IPS-20b (cell line): ENCODE measurements around the gene ACAP1.

Experiments used
- H3K27ac ChIP-seq: one replicate; pipeline ENCODE4 v1.5.1; 2013; ENCODE audit warnings: low read length
- H3K27me3 ChIP-seq: 2 replicates; pipeline ENCODE4 v1.6.1; 2013; ENCODE audit warnings: mild to moderate bottlenecking, low read length, inconsistent platforms; ENCODE audit not compliant: insufficient read depth
- H3K36me3 ChIP-seq: 2 replicates; pipeline ENCODE4 v1.6.1; 2013; ENCODE audit warnings: low read depth, mild to moderate bottlenecking, inconsistent platforms, low read length, moderate library complexity; ENCODE audit not compliant: insufficient read depth
- H3K4me1 ChIP-seq: 2 replicates; pipeline ENCODE4 v1.6.1; 2013; ENCODE audit warnings: mild to moderate bottlenecking, control low read depth, inconsistent platforms, low read length, moderate library complexity; ENCODE audit not compliant: insufficient read depth
- H3K4me3 ChIP-seq: 2 replicates; pipeline ENCODE4 v1.5.1; 2013; ENCODE audit warnings: mild to moderate bottlenecking, low read length, inconsistent platforms
- H3K9ac ChIP-seq: 2 replicates; pipeline ENCODE4 v1.6.1; 2013; ENCODE audit warnings: low read depth, mild to moderate bottlenecking, inconsistent platforms, low read length, moderate library complexity
- H3K9me3 ChIP-seq: 2 replicates; pipeline ENCODE4 v1.6.1; 2013; ENCODE audit warnings: mild to moderate bottlenecking, low read depth, low read length, inconsistent platforms; ENCODE audit not compliant: insufficient read depth

The ACAP1 gene

GRCh38 chr17:7351665-7352502, 15.6 kb downstream of the ACAP1 start, which contains the start of gene KCTD11:
KCTD11 (plus strand) TSS chr17:7352162.
- H3K27ac ChIP-seq, result no peak within 1 kb of the TSS
- H3K4me1 ChIP-seq, result peaks cover 22% of the 10 kb centered on the region
- no peaks in the 10 kb centered on the region for H3K36me3 ChIP-seq
- H3K27me3 ChIP-seq, result peaks cover 17% of the 10 kb centered on the region
- no peaks in the 10 kb centered on the region for H3K9me3 ChIP-seq
- peak within 1 kb of the TSS; percentile 80 for H3K9ac ChIP-seq
- peak within 1 kb of the TSS; percentile 82 for H3K4me3 ChIP-seq

GRCh38 chr17:7352503-7352889, 16.2 kb downstream of the ACAP1 start:
- Histone ChIP-seq H3K4me1 (peaks cover 22% of the 10 kb centered on the region), H3K36me3 (no peaks in the 10 kb centered on the region), H3K27ac (no peak overlapping the region), H3K27me3 (peaks cover 17% of the 10 kb centered on the region), H3K9ac (peak overlapping the region; percentile 80), H3K9me3 (no peaks in the 10 kb centered on the region), H3K4me3 (peak overlapping the region; percentile 82)

GRCh38 chr17:7352910-7353635, 16.7 kb downstream of the ACAP1 start:
- Histone ChIP-seq H3K27ac (no peak overlapping the region), H3K4me1 (peaks cover 22% of the 10 kb centered on the region), H3K9ac (no peak overlapping the region)

GRCh38 chr17:7354262-7354843, 18.0 kb downstream of the ACAP1 start:
- H3K27ac ChIP-seq, result no peak overlapping the region
- H3K27me3 ChIP-seq, result peaks cover 17% of the 10 kb centered on the region
- H3K4me3 ChIP-seq, result no peak overlapping the region
- H3K9ac ChIP-seq, result no peak overlapping the region
- no peaks in the 10 kb centered on the region for H3K36me3 ChIP-seq
- peaks cover 21% of the 10 kb centered on the region for H3K4me1 ChIP-seq
- no peaks in the 10 kb centered on the region for H3K9me3 ChIP-seq

More at GRCh38 chr17:7352910-7353635, 16.7 kb downstream of the ACAP1 start:
- Histone ChIP-seq H3K27me3 (peaks cover 17% of the 10 kb centered on the region), H3K4me3 (peak overlapping the region; percentile 82; the same call in 1 of the 2 replicates), H3K36me3 (no peaks in the 10 kb centered on the region), H3K9me3 (no peaks in the 10 kb centered on the region)

- H3K27me3 ChIP-seq, result peaks cover 17% of the 10 kb centered on the region
- H3K9me3 ChIP-seq, result no peaks in the 10 kb centered on the region
- no peak within 1 kb of the TSS for H3K9ac ChIP-seq
- peaks cover 15% of the 10 kb centered on the region for H3K4me1 ChIP-seq
- H3K36me3 ChIP-seq, result no peaks in the 10 kb centered on the region
- H3K4me3 ChIP-seq, result peak within 1 kb of the TSS; percentile 58; the same call in 1 of the 2 replicates
- no peak within 1 kb of the TSS for H3K27ac ChIP-seq
Measured at GRCh38 chr17:7355053-7355452, 18.7 kb downstream of the ACAP1 start, which contains the start of gene TMEM95. TMEM95 (plus strand) TSS chr17:7355156; CDS start chr17:7355205, 49 bp downstream.

GRCh38 chr17:7355573-7355972, 19.2 kb downstream of the ACAP1 start:
- H3K4me3 ChIP-seq, result peak overlapping the region; percentile 58; the same call in 1 of the 2 replicates
- H3K36me3 ChIP-seq, result no peaks in the 10 kb centered on the region
- H3K27ac ChIP-seq, result no peak overlapping the region
- peaks cover 15% of the 10 kb centered on the region for H3K4me1 ChIP-seq
- H3K9ac ChIP-seq, result no peak overlapping the region
- H3K9me3 ChIP-seq, result no peaks in the 10 kb centered on the region
- peaks cover 15% of the 10 kb centered on the region for H3K27me3 ChIP-seq

- no peak overlapping the region for H3K9ac ChIP-seq
- peak overlapping the region; percentile 58; the same call in 1 of the 2 replicates for H3K4me3 ChIP-seq
- no peak overlapping the region for H3K27ac ChIP-seq
- peaks cover 15% of the 10 kb centered on the region for H3K4me1 ChIP-seq
- H3K9me3 ChIP-seq, result no peaks in the 10 kb centered on the region
- H3K27me3 ChIP-seq, result peaks cover 9% of the 10 kb centered on the region
- no peaks in the 10 kb centered on the region for H3K36me3 ChIP-seq
Measured at GRCh38 chr17:7356072-7356549, 19.8 kb downstream of the ACAP1 start.

GRCh38 chr17:7356756-7357155, 20.4 kb downstream of the ACAP1 start:
- Histone ChIP-seq H3K9me3 (no peaks in the 10 kb centered on the region), H3K27ac (no peak overlapping the region), H3K4me1 (peaks cover 15% of the 10 kb centered on the region), H3K4me3 (no peak overlapping the region), H3K9ac (no peak overlapping the region), H3K36me3 (no peaks in the 10 kb centered on the region), H3K27me3 (peaks cover 8% of the 10 kb centered on the region; the same call in 1 of the 2 replicates)

GRCh38 chr17:7357381-7357780, 21.1 kb downstream of the ACAP1 start:
- Histone ChIP-seq H3K9ac (no peak overlapping the region), H3K4me3 (no peak overlapping the region), H3K36me3 (no peaks in the 10 kb centered on the region), H3K27ac (no peak overlapping the region), H3K27me3 (peaks cover 8% of the 10 kb centered on the region; the same call in 1 of the 2 replicates), H3K9me3 (no peaks in the 10 kb centered on the region), H3K4me1 (peaks cover 15% of the 10 kb centered on the region)

- Histone ChIP-seq H3K9ac (no peak overlapping the region), H3K27ac (no peak overlapping the region), H3K4me3 (no peak overlapping the region), H3K4me1 (no peaks in the 10 kb centered on the region), H3K36me3 (no peaks in the 10 kb centered on the region), H3K9me3 (no peaks in the 10 kb centered on the region), H3K27me3 (no peaks in the 10 kb centered on the region)
Measured at GRCh38 chr17:7361906-7362305, 25.6 kb downstream of the ACAP1 start.

- Histone ChIP-seq H3K9ac (no peak overlapping the region), H3K27ac (no peak overlapping the region), H3K4me3 (no peak overlapping the region), H3K36me3 (no peaks in the 10 kb centered on the region), H3K4me1 (peaks cover 3% of the 10 kb centered on the region; the same call in 1 of the 2 replicates), H3K9me3 (no peaks in the 10 kb centered on the region), H3K27me3 (no peaks in the 10 kb centered on the region)
Measured at GRCh38 chr17:7363311-7363710, 27.0 kb downstream of the ACAP1 start.
